GM19468 (cell line): ENCODE data around the gene LRRN4CL.
A peak's percentile ranks its signal among the peaks of the same experiment; 100 is the strongest.
"Not testable (repeated sequence)": the region's sequence is repeated elsewhere in the genome, so short reads cannot be mapped to it uniquely, and the experiment has no call there.

Source experiments
- ATAC-seq: cut with Tn5 transposase; IDR thresholded peaks from one replicate; pipeline ENCODE4 v1.9.1; 2021; ENCODE audit warnings: mild to moderate bottlenecking, moderate library complexity, moderate number of reproducible peaks; ENCODE audit not compliant: unreplicated experiment; ENCODE audit errors: extremely low read depth

Gene LRRN4CL

DNA sequence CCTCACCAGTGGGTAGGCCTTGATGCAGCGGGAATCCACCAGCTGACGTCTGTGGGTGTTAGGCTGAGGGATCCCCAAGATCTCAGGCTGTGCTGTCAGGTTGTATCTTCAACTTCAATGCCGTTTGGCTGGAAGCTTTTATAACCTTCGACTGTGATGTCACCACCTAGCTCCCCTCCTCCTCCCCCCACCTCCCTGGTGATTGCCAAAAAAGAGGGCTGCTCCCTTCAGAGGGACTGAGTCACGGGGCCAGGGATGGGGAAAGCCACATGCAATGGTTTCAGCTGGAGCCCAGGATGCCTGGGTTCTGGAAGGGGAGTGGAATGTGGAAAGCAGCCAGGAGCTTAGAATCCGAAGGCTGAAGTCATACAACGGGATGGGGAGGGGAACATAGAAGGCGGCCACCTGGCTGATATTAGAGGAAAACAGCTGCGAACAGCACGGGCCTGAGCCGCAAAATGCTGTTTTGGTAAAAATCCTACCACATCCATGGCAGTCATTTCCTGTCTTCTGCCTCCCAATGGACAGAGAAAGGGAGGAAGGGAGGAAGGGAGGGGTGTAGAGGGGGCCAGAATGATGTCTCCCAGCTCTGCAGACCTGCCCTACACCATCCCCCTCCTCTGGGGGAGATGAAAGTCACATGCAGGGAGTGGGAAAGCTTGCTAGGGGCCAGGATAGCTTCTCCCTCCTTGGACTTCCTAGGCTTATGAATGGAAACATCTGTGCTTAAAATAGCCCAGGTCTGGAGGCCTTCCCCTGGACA, at the start of gene LRRN4CL:
TSS of gene LRRN4CL (minus strand) at position 110 of the 763 bp plus-strand sequence. CDS start 1,022 bp downstream, outside the sequence.
- no peak for ATAC-seq

DNA sequence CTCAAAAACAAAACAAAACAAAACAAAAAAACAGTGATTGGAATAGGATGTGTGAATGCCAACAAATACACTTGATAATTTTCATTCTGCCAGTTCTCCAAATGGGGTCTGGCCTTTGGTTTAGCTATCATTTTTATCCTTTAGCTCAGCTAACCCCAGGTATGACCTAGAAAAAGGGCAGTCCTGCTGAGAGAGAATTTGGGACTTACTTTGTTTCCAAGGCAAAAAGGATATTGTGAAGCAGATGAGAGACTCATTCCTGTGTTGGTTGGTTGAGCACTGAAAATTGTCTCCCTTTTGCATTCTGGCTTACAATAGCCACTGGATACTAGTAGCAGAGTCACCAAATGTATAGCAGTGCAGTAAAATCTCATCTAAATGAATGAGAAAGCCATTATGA, 47.9 kb upstream of the LRRN4CL start:
- ATAC-seq = no peak

DNA sequence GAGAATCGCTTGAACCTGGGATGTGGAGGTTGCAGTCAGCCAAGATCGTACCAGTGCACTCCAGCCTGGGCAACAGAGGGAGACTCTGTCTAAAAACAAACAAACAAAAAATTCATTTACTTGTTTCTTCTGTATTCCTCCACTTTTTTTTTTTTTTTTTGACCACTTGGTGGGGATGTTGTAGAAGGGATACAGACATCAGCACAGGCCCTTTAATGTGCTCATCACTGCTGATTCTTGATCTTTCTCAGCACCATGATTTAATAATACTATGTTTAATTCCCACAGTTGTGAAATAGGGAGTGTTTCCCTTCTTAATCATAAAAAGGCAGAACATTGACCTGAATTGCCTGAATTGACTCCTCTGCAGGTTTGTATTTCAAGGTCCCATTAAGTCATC, 43.5 kb upstream of the LRRN4CL start:
- ATAC-seq = no peak

DNA sequence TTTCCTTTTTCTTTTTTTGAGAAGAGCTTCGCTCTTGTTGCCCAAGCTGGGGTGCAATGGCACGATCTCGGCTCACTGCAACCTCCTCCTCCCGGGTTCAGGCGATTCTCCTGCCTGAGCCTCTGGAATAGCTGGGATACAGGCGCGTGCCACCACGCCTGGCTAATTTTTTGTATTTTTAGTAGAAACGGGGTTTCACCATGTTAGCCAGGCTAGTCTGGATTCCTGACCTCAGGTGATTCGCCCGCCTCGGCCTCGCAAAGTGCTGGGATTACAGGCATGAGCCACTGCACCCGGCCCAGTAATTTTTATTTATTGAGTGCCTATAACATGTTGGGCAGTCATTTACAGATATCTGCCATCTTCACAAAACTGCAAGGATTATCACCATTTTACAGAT, 40.7 kb upstream of the LRRN4CL start:
- not testable (repeated sequence) for ATAC-seq

DNA sequence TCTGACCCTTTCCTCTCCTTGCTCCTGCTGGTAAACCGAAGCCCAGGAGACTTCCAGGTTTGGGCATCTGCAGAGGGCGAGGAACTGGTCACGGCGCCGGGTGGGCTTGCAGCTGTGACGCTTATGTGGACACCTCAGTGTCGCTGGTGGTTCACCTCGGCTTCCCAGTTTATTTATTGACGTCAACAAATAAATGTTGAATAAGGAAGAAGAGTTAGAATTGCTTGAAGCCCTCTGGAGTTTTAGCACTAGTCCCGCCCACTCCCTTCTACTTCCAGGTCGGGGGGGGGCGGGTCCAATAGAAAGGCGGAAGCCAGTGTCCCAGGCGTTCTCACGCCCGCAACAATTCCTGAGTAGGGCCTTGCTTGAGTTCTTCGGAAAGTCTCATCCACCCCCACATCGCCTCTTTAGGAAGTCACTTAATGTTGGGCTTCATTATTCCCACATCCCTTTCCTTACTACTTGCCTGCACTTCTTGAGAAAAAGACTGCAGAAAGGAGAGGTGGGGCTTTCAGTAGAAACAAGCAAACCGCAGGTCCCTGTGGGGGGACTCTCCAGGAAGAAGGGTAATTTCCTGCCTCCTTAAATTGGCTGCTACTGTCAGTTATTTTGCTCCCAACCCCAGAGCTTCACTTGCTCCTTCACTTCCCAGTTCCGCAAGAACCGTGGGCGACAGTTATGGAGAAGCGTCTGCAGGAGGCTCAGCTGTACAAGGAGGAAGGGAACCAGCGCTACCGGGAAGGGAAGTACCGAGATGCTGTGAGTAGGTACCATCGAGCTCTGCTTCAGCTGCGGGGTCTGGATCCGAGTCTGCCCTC, 39.0 kb upstream of the LRRN4CL start, which contains the start of gene TTC9C:
TSS of gene TTC9C (plus strand) at position 316 of the 818 bp plus-strand sequence. CDS start at position 679, 363 bp downstream.
- no peak for ATAC-seq

DNA sequence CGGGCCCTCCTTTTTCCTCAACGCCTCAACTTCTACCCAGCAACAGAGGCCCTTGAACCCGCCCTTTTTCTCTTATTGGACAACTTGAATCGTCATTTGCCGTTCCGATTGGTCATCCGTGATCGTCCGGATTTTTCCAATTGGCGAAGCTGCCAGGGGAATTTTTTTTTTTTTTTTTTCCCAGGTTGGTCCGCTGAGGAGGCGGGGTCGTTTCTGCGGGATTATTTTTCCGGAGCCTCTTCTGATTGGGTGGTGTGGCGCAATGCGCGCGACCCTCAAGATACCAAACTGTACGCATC, 38.5 kb upstream of the LRRN4CL start:
- peak; percentile 6 for ATAC-seq

DNA sequence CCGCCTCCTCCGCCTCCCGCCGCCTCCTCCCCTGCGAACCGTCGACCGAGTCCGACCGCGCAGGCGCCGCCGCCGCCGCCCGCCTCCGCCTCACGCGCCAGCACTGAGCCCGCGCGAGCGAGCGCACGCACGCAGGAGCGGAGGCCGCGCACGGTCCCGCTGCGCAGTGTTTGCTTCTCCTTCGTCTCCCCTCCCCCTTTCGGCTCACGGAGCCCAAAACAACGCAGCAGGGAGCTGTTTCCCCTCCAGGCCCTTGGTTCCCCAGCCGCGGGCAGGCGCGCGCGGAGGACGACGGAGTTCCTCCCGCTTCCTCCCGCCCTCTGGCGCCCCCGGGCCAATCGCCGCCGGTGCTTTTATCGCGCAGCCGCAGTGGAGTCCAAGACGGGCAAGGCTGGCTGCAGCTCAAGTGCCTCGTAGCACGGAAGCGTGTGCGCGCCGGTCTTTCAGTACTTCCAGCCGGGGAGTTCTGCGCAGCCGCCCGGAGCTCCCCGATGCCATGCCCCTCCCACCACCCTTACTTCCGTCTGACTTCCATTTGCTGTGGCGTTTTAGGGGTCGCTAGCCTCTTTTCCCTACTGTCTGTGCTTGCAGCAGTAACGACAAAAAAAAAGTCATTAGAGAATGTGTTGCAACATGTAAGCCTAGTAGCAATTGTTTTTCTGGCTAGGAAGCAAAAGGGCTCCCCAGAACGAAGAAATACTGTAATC, 38.0 kb upstream of the LRRN4CL start, which contains the start of gene HNRNPUL2:
TSS of gene HNRNPUL2 (minus strand) at position 293 of the 707 bp plus-strand sequence. CDS start 301 bp downstream, outside the sequence.
- peak; percentile 60 for ATAC-seq

DNA sequence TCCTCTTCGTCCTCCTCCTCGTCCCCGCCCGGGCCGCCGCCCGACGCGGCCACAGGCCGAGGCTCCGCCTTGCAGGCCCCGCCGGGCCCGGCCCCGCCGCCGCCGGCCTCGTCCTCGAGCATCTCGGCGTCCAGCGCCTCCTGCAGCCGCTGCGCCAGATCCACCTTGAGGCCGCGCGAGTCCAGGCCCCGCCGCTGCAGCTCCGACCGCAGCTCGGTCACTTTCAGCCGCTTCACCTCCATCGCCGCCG, 37.5 kb upstream of the LRRN4CL start:
- no peak for ATAC-seq

DNA sequence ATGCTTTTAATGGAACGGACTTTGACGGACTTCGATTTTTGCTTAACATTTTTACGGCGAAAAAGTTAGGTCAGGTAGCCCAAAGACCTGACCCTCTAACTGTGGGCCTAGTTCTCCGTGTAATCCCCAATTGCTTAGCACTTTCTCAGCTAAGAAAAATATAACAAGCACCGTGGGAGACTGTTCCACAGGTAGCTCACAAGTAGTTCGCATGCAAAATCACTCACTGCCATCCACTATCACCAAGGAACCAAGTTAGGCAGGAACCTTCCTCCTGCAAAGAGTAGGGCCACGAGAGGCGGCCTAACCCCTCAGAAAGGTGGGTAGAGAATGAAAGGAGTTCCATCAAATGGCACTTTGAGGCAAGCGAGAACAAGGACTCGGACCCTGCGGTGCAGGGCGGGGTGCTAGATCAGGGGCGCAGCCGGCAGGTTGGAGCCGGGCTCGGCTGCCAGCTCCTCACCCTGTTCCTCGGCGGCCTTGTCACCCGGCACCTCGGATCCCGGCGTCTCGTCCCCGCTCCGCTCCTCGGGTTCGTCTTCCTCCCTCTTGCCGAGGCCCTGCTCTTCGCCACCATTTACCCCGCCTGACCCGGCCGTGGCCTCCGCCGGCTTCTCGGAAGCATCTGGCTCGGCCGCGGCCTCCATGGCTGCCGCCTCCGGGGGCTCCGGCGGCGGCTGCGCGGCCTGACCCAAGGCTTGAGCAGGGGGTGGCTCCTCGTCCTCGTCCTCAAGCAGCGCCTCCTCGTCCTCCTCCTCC, 37.0 kb upstream of the LRRN4CL start:
- ATAC-seq = peak; percentile 1

DNA sequence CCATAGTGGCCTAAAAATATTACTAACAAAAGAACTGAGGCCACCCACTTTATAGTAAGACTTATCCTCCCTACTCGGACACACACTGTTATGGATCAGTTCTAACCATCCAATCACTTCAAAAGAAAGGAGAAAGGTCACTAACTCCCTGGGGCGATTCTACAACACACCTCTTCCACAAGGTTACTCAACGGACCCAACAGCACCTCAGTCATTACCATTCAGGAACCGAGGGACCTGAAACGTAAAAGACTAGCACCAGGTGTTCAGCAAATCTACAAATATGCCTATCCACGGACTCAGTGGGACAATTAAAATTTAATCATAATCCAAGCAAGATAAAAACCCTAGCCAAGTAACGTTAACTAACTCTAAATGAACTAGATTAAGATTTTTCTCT, 36.3 kb upstream of the LRRN4CL start:
- no peak for ATAC-seq

DNA sequence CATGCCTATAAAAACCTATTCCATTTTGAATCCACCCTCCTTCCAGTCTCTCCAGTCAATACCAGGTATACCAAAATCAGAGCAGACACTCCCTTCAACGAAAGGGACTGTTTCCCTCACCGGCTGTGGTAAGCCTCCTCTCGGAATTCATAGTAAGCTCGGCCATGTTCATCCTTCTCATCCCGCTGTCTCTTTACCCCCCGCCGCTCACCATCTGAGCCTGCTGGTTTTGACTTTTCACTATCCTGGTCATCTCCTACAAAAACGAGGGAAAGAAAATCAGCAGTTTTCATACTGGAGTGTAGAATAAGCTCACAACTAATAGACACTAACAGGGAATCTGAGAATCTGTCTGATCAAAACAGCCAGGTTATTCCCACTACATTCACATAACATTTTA, 34.8 kb upstream of the LRRN4CL start:
- no peak for ATAC-seq

DNA sequence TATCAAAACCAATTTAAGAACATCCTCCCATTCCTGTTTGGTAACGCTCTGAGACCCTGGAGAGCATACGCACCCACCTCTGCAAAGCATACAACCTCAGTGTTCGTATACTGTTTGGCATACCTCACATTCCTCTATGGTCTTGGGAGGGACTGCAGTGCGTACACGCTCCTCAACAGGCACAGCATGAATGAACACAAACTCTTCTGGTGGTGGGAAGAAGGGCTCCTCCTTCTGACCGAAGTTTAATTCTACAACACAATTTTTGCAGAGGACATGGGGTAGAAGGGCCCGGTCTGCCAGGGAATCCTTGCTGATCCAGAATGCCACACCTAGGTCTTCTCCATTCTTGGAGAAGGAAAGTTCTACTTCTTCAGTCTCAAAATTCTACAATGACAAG, 32.7 kb upstream of the LRRN4CL start:
- ATAC-seq = no peak

DNA sequence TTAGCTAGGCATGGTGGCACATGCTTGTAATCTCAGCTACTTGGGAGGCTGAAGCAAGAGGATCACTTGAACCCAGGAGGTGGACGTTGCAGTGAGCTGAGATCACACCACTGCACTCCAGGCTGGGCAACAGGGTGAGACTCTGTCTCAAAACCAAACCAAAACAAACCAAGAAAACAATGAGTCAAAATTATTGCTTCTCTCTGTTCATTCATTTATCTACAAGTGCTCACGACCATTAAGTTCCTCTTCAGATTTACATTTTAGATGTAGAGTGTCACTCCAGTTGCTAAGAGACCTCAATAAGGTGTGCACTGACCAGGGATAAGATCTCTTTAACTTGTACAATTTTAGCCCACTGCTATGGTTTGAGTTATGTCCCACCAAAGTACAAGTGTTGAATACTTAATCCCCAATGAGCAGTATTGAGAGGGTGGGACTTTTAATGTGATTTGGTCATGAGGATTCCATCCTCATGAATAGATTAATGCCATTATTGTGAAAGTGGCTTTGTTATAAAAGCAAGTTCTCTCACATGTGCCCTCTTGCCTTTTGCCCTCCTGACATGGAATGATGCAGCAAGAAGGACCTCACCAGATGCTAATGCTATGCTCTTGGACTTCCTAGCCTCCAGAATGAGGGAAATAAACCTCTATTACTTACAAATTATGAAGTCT, 30.1 kb upstream of the LRRN4CL start:
- ATAC-seq = no peak

DNA sequence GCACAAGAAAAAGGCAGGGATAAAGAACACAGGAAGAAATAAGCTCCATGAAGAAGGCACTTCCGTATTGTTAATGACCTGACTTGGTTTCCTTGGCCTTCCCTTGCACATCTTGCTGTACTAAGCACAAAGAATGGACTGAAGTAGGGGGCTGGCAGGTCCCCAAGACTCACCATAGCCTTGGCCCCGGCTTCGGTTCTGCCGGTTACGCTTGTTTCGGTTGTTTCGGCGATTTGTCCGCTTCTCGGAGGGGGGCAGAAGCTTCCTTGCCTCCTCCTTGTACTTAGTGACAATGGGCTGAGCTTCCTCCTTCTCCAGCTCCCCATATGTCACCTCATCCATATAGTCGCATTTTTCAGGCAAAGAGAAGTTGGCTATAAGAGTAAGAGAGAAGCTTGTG, 27.5 kb upstream of the LRRN4CL start:
- no peak for ATAC-seq

DNA sequence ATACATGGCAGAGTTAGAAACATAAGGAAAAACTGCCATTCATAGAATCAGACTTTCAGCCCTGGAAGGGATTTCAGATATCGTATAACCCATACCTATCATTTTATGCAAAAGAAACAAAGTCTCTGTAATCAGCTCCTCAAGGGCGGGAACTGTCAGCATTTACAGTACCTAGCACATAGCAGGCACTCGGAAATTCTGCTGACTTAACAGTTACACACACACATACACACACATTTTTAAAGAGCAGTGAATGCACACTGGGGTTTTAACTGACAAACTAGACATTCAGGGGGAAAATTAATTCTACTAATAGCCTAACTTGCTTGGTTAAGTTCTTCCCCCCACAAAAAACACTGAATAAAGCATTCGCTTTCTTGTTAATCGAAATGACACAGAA, 26.9 kb upstream of the LRRN4CL start:
- no peak for ATAC-seq

DNA sequence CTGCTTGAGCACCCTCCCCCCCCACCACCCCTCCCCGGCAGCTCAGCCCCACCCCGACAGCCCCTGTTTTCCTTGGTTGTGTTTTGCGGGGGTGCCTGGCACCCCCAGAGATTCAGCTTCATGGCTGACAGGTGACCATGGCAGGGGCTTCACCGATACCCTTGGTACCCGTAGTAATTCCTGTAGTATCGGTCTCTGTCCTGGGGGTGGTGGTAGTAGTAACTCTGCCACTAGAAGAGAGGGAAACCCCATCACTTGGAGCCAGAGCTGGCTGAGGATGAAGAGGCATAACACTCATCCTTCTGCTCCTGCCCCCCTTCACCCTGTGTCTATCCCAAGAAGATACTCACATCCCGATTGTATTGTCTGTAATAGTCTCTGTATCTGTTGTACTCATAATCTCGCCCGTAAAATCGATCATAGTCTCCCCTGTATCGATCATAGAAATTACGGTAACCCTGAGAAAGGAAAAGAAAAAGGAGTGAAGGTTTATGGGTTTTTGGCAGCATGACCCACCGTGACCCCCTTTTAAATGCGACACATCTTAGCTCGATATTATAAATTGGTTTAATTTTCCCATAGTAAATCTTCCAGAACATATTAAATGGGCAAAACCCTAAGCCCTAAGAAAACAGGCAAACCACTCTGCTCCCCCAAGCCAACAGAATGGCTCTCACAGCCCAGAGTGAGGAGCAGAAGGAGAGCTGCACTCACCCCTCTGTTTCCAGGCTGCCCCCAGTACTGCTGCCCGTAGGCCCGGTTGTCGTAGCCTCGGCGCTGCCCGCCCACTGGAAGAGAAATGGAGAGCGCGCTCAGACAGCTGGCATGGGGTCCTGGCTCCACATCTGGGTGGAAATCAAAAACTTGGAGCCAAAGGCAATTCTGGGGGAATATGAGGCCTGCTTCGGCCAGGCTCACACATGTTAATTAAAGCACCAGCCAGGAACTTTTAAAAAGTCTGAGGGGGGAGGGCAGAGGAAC, 26.1 kb upstream of the LRRN4CL start:
- ATAC-seq = no peak

DNA sequence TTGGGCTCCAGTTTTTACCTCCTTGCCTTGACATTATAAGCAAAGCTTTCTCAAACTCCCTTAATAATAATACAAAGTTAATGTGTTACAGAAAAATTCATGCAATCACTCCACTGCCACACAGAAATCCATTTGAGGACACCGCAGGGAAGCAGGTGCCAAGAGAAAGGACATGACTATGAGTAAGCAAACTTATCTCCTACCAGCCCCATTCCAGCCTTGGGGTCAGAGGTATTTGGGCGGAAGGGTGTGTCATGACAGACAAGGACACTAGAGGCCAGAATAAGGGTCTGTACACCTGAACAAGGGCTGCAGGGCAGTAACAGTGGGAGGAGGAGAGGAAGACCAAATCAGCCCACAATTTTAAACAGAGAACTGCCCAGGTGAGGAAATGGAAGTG, 24.0 kb upstream of the LRRN4CL start:
- ATAC-seq = no peak

DNA sequence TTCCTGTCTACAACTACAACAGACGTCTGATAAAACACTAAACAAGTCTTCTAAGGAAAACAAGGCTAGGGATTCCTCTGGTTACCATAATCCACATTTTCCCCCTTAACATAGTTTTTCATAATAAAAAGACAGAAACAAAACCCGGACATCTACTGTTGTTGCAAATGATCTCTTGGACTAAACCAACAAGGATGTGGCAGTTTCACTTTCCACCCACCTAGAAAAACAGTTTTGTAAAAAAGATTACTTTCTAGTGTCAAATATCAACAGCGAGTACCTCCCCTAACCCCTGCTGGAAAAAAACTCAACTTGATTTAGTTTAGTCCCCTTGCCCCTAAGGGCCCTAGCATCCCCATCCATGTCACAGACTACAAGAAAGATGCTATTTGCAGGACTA, 23.5 kb upstream of the LRRN4CL start:
- no peak for ATAC-seq
